NCI-H2029 treated with DMSO at 0.1 percent for 48 hours (cell line): ENCODE data around the gene AKAP9.
"Not testable (repeated sequence)": the region's sequence is repeated elsewhere in the genome, so short reads cannot be mapped to it uniquely, and the experiment has no call there.

Experiments
- DNase-seq: peaks from one replicate; lab custom pipeline; 2025; lab: John Stamatoyannopoulos, UW

Gene AKAP9

DNA sequence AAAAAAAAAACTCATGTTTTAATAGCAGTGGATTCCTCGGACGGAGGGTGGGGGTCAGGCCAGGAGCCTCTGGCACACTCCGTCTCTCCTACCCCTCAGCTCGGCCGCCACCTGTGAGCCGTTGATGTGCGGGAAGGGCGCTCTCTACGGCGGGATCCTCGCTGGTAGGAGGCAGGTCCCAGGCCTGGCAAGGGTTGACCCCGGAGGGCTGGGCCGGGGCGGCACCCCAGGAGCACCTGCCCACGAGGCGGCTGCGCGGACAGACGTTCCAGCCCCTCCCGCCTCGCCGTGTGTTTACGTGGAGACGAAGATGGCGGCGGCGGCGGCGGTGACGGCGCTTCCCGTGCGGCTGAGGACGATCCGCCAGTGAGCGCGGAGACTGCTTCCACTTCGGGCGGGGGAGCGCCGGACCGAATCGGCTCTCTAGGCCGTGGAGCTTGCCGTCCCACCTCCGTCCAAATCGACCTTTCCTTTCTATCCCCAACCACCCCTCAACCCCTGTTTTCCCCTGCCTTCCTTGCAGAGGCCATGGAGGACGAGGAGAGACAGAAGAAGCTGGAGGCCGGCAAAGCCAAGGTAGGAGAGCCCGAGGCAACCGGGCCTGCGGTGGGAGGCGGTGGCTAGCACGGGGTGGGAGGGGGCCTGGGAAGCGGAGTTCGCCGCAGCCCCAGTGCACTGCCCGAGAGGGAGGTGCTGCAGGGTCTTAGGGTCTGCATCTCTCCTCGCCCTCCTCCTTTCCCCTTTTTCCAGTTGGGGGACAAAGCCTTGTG is at the start of gene AKAP9:
Gene AKAP9 (plus strand): TSS at position 291 of the 770 bp plus-strand sequence. CDS start 238 bp downstream, at position 529.
- peak; percentile 51 for DNase-seq

DNA sequence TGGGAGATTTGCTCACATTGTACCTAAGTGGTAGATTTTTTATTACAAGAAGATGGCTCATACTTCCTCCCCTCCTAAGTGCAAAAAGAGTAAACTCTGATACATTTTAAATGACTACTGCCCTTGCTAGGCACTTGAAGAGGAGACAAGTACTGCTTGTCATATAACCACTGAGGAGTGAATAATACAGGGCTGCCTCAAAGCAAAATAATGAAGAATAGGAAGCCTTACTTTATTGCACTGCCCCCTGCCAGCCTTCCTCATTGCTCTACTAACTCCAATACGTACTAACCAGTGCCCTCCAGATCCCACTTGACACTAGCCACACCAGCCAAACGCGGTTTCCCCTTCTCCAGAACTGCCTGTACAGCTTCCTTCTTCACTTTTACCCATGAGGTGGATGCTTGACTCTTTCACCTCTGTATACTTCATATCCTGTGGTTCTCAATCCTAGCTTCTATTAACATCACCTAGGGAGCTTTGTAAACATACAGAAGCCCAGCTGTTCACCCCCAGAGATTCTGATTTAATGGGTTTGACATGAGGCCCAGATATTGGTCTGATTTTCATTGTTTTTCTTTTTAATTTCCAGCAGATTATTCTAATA is 48.5 kb upstream of the AKAP9 start:
- peak; percentile 2 for DNase-seq

- no peak for DNase-seq
These were observed 47.8 kb upstream of the AKAP9 start for GRCh38 chr7:91892821-91893340.

- not testable (repeated sequence) for DNase-seq
These were observed 47.0 kb upstream of the AKAP9 start for GRCh38 chr7:91893699-91894098.

DNA sequence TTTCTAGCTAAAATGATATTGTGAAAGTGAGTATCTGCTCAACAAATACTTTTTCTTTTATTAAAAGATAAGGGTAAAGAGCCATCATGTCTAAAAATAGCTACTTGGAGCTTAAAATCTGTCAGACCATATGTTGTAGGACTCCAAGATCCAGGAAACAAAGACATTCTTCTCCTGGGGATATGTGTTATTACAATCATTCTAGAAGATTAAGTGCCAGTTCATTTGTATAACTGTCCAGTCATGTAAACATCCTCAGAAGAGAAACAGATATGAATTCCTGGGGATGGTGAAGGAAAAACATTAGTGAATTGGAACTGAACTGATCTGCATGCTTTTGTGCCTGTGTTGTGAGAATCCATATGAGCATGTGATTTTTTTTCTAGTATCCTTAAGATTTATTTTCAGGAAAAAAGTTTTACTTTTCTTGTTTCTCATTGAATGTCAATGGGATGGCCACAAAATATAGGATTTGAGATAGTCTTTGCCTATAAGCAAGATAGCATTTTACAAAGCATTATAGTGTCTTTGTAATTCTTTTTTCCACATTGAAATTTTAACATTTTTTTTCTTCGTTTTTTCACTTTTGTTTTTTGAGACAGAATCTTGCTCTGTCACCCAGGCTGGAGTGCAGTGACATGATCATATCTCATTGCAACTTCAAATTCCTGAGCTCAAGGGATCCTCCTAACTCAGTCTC is 45.7 kb upstream of the AKAP9 start:
- no peak for DNase-seq

DNA sequence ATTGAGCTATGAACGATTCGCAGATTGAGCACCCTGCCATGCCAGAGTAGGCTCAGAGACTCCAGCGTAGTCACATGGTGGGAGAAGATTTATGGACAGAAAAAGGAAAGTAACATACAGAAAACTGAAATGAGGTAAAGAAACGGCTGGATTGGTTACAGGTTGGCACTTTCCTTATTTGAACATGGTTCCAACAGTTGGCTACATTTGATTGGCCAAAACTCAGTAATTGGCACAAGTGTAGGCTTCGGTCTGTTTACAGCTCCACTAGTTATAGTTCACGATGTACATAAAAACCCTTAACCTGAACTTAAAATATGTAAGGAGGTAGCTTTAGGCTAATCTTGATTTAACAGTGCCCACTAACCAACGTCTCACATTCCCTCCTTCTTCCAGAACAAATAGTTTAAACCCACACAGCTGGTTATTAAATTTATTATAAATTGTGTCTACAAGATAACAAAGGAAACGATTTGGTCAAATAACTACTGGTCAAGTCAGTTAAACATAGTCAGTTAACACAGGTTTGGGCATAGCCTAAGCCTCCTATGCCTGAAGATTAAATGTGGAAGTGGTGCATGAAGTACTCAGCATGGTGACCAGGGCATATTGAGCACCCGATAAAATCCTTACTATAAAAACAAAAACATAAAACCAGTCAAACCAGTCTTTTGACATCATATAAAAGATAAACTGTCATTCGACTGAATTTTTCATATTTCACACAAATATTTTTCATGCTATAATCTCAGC is 42.2 kb upstream of the AKAP9 start:
- DNase-seq = no peak

GRCh38 chr7:91899563-91899962 is 41.1 kb upstream of the AKAP9 start:
- no peak for DNase-seq

GRCh38 chr7:91910171-91910570 is 30.5 kb upstream of the AKAP9 start:
- no peak for DNase-seq

DNA sequence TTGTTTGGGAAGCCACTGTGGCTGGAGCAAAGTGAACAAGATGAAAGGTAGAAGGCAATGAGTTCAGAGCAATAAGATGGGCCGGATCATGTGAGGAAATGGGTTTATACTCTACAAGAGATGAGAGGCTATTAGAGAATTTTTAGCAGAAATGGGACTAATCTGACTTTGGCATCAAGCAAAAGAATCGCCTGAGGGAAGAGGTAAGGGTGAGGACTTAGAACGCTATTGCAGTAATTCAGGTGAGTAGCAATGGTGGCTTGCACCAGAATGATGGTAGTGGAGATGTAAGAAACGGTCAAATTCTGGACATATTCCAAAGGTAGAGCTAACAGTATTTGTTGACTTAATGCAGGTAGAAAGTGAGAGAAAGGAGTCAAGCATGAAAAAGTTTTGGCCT is 29.5 kb upstream of the AKAP9 start:
- no peak for DNase-seq

GRCh38 chr7:91912494-91912893 is 28.2 kb upstream of the AKAP9 start:
- no peak for DNase-seq

- no peak for DNase-seq
These were observed 27.1 kb upstream of the AKAP9 start for GRCh38 chr7:91913612-91914011.

- DNase-seq = no peak
These were observed 25.1 kb upstream of the AKAP9 start for GRCh38 chr7:91915401-91916050.

DNA sequence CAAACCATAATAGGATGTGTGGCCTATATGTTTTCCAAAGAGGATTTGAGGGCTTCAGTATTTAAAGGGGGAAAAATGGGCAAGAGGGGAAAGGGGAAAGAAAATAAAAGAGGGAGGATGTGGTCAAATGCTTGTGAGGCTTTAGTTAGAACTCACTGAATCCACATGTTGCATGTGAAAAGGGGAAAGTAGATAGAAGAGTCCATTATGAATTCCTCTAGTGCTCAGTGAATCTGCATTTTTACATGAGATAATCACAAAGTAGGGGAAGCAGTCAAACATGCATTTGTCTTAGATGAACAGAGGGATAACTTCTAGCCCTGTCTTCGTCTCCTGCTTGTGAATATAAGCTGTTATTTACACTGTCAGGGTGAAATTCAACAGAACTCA is 24.6 kb upstream of the AKAP9 start:
- no peak for DNase-seq

- DNase-seq = no peak
These were observed 22.3 kb upstream of the AKAP9 start for GRCh38 chr7:91918356-91918755.

DNA sequence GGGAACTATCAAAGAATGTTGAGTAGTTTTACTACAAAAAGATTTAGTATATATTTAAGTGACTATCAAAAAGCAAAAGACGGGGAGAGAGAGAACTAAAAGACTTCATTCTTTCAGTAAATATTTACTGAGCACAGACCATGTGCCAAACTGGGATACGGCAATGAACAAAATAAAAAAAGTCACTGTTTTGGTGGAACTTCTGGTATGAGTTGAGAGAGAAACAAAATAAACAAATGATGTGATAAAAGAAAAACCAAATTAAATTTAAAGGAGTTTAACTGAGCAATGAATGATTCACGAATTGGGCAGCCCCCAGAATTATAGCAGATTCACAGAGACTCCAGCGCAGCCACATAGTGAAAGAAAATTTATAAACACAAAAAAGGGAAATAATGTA is 17.8 kb upstream of the AKAP9 start:
- DNase-seq = no peak

DNA sequence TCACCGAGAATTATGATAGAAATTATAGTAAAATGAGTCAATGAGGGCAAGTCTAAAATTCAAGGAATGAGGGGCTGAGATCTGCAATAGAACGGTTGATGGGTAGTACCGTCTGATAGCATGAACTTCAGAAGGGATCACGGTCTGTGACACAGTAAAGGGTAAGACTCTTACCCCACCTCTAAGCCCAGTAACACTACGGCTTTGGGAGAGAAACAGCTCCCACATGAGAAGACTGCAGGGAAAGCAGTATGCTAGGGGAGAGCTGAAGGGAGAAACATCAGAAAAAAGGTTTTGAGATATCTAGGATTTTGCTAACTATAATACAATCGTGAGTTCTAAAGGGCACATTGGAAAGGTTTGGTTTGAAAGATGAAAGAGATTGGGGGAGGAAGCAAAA is 12.8 kb upstream of the AKAP9 start:
- DNase-seq = no peak

- DNase-seq = no peak
These were observed 11.2 kb upstream of the AKAP9 start for GRCh38 chr7:91929463-91929862.

- DNase-seq = no peak
These were observed 491 bp upstream of the AKAP9 start for GRCh38 chr7:91940171-91940570.

- DNase-seq = peak; percentile 38
These were observed 788 bp downstream of the AKAP9 start for GRCh38 chr7:91941450-91941849.

DNA sequence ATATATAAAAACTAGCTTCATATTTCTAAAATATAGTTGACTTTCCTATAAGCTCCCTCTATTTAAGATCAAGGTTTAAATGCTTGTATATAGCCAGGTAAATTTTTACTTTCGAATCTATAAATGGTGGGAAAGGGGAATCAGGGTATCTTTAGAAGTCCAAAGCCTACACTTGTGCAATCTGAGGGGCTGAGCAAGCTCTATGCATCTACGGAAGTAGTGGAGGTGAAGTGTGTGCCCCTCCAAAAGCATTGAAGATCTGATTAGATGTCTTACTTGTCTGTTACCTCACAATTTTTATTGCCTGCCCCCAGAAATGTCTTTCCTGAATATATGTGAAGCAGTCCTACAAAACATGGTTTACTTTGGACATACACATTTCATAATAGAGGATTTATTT is 1.6 kb downstream of the AKAP9 start:
- DNase-seq = no peak

DNA sequence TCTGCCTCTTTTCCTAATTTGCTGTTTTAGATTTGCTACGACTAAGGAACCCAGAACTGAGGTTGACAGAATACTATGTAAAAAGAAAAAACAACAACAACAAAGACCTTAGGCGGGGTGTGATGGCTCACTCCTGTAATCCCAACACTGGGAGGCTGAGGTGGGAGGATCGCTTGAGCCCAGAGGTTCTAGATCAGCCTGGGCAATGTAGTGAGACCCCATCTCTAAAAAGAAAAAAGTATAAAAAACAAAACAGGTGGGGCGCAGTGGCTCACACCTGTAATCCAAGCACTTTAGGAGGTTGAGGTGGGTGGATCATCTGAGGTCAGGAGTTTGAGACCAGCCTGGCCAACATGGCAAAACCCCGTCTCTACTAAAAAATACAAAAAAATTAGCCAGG is 4.3 kb downstream of the AKAP9 start:
- DNase-seq = not testable (repeated sequence)

- DNase-seq = no peak
These were observed 4.8 kb downstream of the AKAP9 start for GRCh38 chr7:91945476-91945875.
